ENCODE measurements around the gene NRGN.

DNA sequence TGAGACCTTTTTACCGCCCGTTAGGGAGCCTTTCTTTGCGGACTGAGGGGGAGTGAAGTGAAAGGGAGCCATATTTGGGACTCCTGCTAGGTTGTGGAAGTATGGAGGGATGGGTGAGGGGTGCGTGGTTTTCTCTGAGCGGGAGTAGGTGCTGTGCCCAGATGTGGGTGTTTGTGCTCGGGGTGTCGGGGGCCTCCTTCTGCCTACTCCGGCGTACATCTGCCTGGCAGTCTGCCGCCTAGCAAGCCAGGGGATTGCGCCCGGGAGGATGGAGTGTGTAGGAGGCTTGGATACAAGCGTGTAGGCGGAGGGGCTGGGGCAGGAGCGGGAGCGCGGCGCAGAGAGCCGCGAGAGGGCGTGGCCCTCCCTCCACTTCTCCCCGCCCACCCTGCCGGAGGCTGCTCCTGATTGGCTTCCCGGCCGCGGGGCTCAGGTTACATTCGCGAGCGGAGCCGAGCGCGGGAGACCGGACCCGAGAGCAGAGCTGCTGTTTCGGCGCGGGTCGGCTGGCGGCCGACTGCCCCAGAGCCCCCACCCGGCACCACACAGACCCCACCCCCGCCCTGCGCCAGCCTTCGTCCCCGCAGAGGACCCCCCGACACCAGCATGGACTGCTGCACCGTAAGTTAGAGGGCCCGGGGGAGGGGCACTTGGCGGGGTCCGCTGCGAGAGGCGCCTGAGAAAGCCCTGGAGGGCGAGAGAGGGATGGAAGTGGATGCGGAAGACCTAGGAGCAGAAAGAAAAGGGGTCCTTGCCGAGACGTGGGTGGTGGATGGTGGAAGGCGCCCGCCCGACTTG is at the start of gene NRGN:
- TF ChIP-seq, protein P1, sequence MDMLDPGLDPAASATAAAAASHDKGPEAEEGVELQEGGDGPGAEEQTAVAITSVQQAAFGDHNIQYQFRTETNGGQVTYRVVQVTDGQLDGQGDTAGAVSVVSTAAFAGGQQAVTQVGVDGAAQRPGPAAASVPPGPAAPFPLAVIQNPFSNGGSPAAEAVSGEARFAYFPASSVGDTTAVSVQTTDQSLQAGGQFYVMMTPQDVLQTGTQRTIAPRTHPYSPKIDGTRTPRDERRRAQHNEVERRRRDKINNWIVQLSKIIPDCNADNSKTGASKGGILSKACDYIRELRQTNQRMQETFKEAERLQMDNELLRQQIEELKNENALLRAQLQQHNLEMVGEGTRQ (IDR thresholded peaks at IDR 0.05; ENCODE audit: low read depth, low read length): no peak
- TF ChIP-seq, protein P2, sequence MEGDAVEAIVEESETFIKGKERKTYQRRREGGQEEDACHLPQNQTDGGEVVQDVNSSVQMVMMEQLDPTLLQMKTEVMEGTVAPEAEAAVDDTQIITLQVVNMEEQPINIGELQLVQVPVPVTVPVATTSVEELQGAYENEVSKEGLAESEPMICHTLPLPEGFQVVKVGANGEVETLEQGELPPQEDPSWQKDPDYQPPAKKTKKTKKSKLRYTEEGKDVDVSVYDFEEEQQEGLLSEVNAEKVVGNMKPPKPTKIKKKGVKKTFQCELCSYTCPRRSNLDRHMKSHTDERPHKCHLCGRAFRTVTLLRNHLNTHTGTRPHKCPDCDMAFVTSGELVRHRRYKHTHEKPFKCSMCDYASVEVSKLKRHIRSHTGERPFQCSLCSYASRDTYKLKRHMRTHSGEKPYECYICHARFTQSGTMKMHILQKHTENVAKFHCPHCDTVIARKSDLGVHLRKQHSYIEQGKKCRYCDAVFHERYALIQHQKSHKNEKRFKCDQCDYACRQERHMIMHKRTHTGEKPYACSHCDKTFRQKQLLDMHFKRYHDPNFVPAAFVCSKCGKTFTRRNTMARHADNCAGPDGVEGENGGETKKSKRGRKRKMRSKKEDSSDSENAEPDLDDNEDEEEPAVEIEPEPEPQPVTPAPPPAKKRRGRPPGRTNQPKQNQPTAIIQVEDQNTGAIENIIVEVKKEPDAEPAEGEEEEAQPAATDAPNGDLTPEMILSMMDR (conservative IDR thresholded peaks at IDR 0.05; ENCODE audit: low read depth, low read length): no peak
- TF ChIP-seq RAD21 (IDR thresholded peaks at IDR 0.05; ENCODE audit: low read length) (no peak), POLR2A (IDR thresholded peaks at IDR 0.05; ENCODE audit: low read depth, low read length) (no peak), RCOR1 (IDR thresholded peaks at IDR 0.05; ENCODE audit: insufficient replicate concordance, low read length) (no peak), FOS (IDR thresholded peaks at IDR 0.05; ENCODE audit: low read depth, low read length) (no peak), CEBPB (IDR thresholded peaks at IDR 0.05; ENCODE audit: low read depth, low read length) (no peak), SMC3 (IDR thresholded peaks at IDR 0.05; ENCODE audit: low read depth, low read length) (no peak), BHLHE40 (IDR thresholded peaks at IDR 0.05; ENCODE audit: low read depth, low read length) (no peak), MXI1 (IDR thresholded peaks at IDR 0.05; ENCODE audit: borderline replicate concordance, low read depth, low read length) (no peak), MAFK (IDR thresholded peaks at IDR 0.05; ENCODE audit: low read depth, low read length) (no peak)
- TF ChIP-seq, protein P3, sequence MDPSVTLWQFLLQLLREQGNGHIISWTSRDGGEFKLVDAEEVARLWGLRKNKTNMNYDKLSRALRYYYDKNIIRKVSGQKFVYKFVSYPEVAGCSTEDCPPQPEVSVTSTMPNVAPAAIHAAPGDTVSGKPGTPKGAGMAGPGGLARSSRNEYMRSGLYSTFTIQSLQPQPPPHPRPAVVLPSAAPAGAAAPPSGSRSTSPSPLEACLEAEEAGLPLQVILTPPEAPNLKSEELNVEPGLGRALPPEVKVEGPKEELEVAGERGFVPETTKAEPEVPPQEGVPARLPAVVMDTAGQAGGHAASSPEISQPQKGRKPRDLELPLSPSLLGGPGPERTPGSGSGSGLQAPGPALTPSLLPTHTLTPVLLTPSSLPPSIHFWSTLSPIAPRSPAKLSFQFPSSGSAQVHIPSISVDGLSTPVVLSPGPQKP (IDR thresholded peaks at IDR 0.05; ENCODE audit: borderline replicate concordance, low read depth, low read length): no peak

Data from IMR-90 (cell line).